Natural killer cell (primary cell): Measurements from ENCODE around the gene STK11IP. TPM values are rescaled to one million over a fixed set of nuclear protein-coding genes. Genes with fewer than 3 reads are reported as not detected.

Source experiments
- ATAC-seq, 3 donors: fragments of 150-1000 bp in 2 of 3; fragments of 200-7000 bp in 1 of 3; cut with Tn5 transposase; 1 replicate in 1 of 3; 2 replicates in 2 of 3; pipeline ENCODE4 v1.10.0; 2021; ENCODE audit warnings: mild to moderate bottlenecking in 2 of 3, moderate library complexity in 2 of 3
- DNase-seq, 2 donors: peaks; one replicate each; pipeline versions ENCODE4 v3.0.0 to v3.0.0-alpha.2; 2013 to 2021; ENCODE audit warnings: mixed read lengths in 1 of 2
- H3K27ac ChIP-seq: one replicate; pipeline ENCODE4 v1.5.1; 2013; ENCODE audit warnings: mild to moderate bottlenecking, low read length
- H3K27me3 ChIP-seq: one replicate; pipeline ENCODE4 v1.6.1; 2013; ENCODE audit warnings: low read length; ENCODE audit not compliant: control insufficient read depth, insufficient read depth
- H3K36me3 ChIP-seq: one replicate; pipeline ENCODE4 v1.6.1; 2013; ENCODE audit warnings: low read length; ENCODE audit not compliant: control insufficient read depth, insufficient read depth
- H3K4me1 ChIP-seq: one replicate; pipeline ENCODE4 v1.6.1; 2013; ENCODE audit warnings: low read length; ENCODE audit not compliant: control insufficient read depth, insufficient read depth
- H3K4me3 ChIP-seq: one replicate; pipeline ENCODE4 v1.5.1; 2013; ENCODE audit warnings: low read length
- H3K9me3 ChIP-seq: one replicate; pipeline ENCODE4 v1.6.1; 2013; ENCODE audit warnings: low read length; ENCODE audit not compliant: control insufficient read depth, insufficient read depth
- H3K27ac Mint-ChIP-seq, 2 donors: one replicate each; pipeline ENCODE4 v1.8.0; 2022; ENCODE audit warnings: mild to moderate bottlenecking in 2 of 2, mixed read lengths in 2 of 2, moderate library complexity in 1 of 2
- H3K27me3 Mint-ChIP-seq, 2 donors: one replicate each; pipeline ENCODE4 v1.8.0; 2022; ENCODE audit warnings: low read depth in 2 of 2, mixed read lengths in 2 of 2
- H3K36me3 Mint-ChIP-seq: one replicate; pipeline ENCODE4 v1.8.0; 2022; ENCODE audit warnings: mixed read lengths
- H3K4me1 Mint-ChIP-seq, 2 donors: one replicate each; pipeline ENCODE4 v1.8.0; 2022; ENCODE audit warnings: mixed read lengths in 2 of 2
- H3K4me3 Mint-ChIP-seq: one replicate; pipeline ENCODE4 v1.8.0; 2022; ENCODE audit warnings: mild to moderate bottlenecking, moderate library complexity, mixed read lengths
- H3K9me3 Mint-ChIP-seq, 2 donors: one replicate each; pipeline ENCODE4 v1.8.0; 2022; ENCODE audit warnings: mixed read lengths in 2 of 2
- CTCF ChIP-seq: fragments of 200-600 bp; IDR thresholded peaks from one replicate; pipeline ENCODE4 v1.8.0; 2022; ENCODE audit warnings: antibody characterized with exemption
- WGBS: methylation state at CpG from one replicate; pipeline ENCODE4 v1.1.7; 2013; ENCODE audit warnings: missing lambda C conversion rate; ENCODE audit not compliant: insufficient coverage; 5-methylcytosine and 5-hydroxymethylcytosine counted together
- intact Hi-C: fragments of 100-400 bp; cut with micrococcal nuclease; formaldehyde crosslinking; loops from one replicate; pipeline ENCODE4 v1.14.2; 2022
- total RNA-seq, 4 donors: library from RNA; stranded (reverse); fragments of 120-200 nt in 1 of 4; gene quantifications; one replicate each; pipeline versions ENCODE4 v1.2.3 to v1.2.4, GENCODE V29; 2013 to 2022

STK11IP gene
- total RNA-seq, 3 donors from 2014 or later (not counting 1 experiment from before 2014, with no cell fraction given): 56.1 to 76.0 (median 65.2) TPM

- Histone ChIP-seq H3K36me3 (no peaks in the 10 kb centered on the region), H3K4me1 (peaks cover 7% of the 10 kb centered on the region), H3K4me3 (no peak overlapping the region), H3K9me3 (no peaks in the 10 kb centered on the region), H3K27me3 (peaks cover 11% of the 10 kb centered on the region), H3K27ac (no peak overlapping the region)
- H3K4me1 Mint-ChIP-seq: no peaks in the 10 kb centered on the region
- DNase-seq (no peak), ATAC-seq (no peak)
- H3K27ac Mint-ChIP-seq: no peak overlapping the region
- intact Hi-C loops: no loop called here
- H3K36me3 Mint-ChIP-seq: no peaks in the 10 kb centered on the region
- peaks cover 28 to 45% of the 10 kb centered on the region in 2 donors for H3K27me3 Mint-ChIP-seq
- no peaks in the 10 kb centered on the region for H3K9me3 Mint-ChIP-seq
- no peak for TF ChIP-seq CTCF
- WGBS: 83% methylated on average over 4 of the region's 6 CpGs
- H3K4me3 Mint-ChIP-seq: peak overlapping the region; percentile 18
Observed at GRCh38 chr2:219569635-219570034, 28.0 kb upstream of the STK11IP start.

- intact Hi-C loops: no loop called here
- peak in 1 of 3 donors; percentile 25 for ATAC-seq
Observed at GRCh38 chr2:219570194-219570923, 27.3 kb upstream of the STK11IP start.

GRCh38 chr2:219570924-219571310 is 26.7 kb upstream of the STK11IP start:
- intact Hi-C loops: no loop called here
- peak overlapping the region; percentile 28 for H3K4me3 Mint-ChIP-seq
- peaks cover 37 to 56% of the 10 kb centered on the region in 2 donors for H3K27me3 Mint-ChIP-seq
- TF ChIP-seq CTCF: no peak
- ATAC-seq (peak in 2 of 3 donors; percentile 40 to 42), DNase-seq (no peak)
- Histone ChIP-seq H3K36me3 (no peaks in the 10 kb centered on the region), H3K27me3 (peaks cover 11% of the 10 kb centered on the region), H3K9me3 (no peaks in the 10 kb centered on the region), H3K27ac (no peak overlapping the region), H3K4me3 (no peak overlapping the region), H3K4me1 (peaks cover 7% of the 10 kb centered on the region)
- no peaks in the 10 kb centered on the region for H3K4me1 Mint-ChIP-seq
- 1% methylated on average over 55 of the region's 55 CpGs for whole genome bisulfite sequencing
- H3K27ac Mint-ChIP-seq: no peak overlapping the region
- H3K9me3 Mint-ChIP-seq: no peaks in the 10 kb centered on the region
- H3K36me3 Mint-ChIP-seq: no peaks in the 10 kb centered on the region

More at GRCh38 chr2:219570194-219570923, 27.3 kb upstream of the STK11IP start:
- no peaks in the 10 kb centered on the region for H3K9me3 ChIP-seq
- Mint-ChIP-seq H3K4me3 (peak overlapping the region; percentile 18), H3K9me3 (no peaks in the 10 kb centered on the region), H3K27me3 (peaks cover 33 to 50% of the 10 kb centered on the region in 2 donors), H3K36me3 (no peaks in the 10 kb centered on the region), H3K27ac (no peak overlapping the region), H3K4me1 (no peaks in the 10 kb centered on the region)
- TF ChIP-seq CTCF: no peak
- no peak overlapping the region for H3K4me3 ChIP-seq
- WGBS: 27% methylated on average over 95 of the region's 95 CpGs
- H3K36me3 ChIP-seq: no peaks in the 10 kb centered on the region
- DNase-seq: no peak
- H3K27ac ChIP-seq: no peak overlapping the region
- H3K4me1 ChIP-seq: peaks cover 7% of the 10 kb centered on the region
- H3K27me3 ChIP-seq: peaks cover 11% of the 10 kb centered on the region
